Measurements from ENCODE around the gene EBPL. TPM values are rescaled to one million over a fixed set of nuclear protein-coding genes. Genes with fewer than 3 reads are reported as not detected.

EBPL gene
- total and polyA plus RNA-seq, 2 experiments from 2014 or later, result 67.7 to 68.3 TPM

GRCh38 chr13:49636705-49637104 is 54.6 kb downstream of the EBPL start:
- no peak overlapping the region for H3K9ac ChIP-seq
- no peaks in the 10 kb centered on the region for H3K79me2 ChIP-seq (ENCODE audit: insufficient read depth)
- H3F3A ChIP-seq (ENCODE audit: insufficient read depth), result peaks cover 3% of the 10 kb centered on the region; the same call in 1 of the 2 replicates
- no peak for DNase-seq
- peaks cover 10% of the 10 kb centered on the region for H3K4me1 ChIP-seq (ENCODE audit: insufficient read depth)
- no peaks in the 10 kb centered on the region for H3K36me3 ChIP-seq (ENCODE audit: low read depth)
- H3K9me3 ChIP-seq (ENCODE audit: low read depth), result no peaks in the 10 kb centered on the region
- no peaks in the 10 kb centered on the region for H3K27me3 ChIP-seq (replicated peaks; ENCODE audit: insufficient read depth)
- H2AFZ ChIP-seq, result no peak overlapping the region
- no peaks in the 10 kb centered on the region for H3K9me2 ChIP-seq (ENCODE audit: insufficient read depth)
- no peak overlapping the region for H3K4me3 ChIP-seq
- in situ Hi-C loops (cut with MboI), result no loop called here
- no peaks in the 10 kb centered on the region for H4K20me1 ChIP-seq (ENCODE audit: insufficient read depth)
- H3K27ac ChIP-seq, result no peak overlapping the region
- no peak overlapping the region for H3K4me2 ChIP-seq (ENCODE audit: unreplicated experiment)
- TF ChIP-seq EZH2 (IDR thresholded peaks at IDR 0.05; ENCODE audit: insufficient read depth, poor library complexity, severe bottlenecking) (no peak), EZH2phosphoT487 (IDR thresholded peaks at IDR 0.05; ENCODE audit: insufficient read depth, low read depth) (no peak)
- 88 to 96% methylated on average over 5 of the region's 5 CpGs for WGBS, 2 experiments (ENCODE audit: low coverage in 1 of 2, low lambda C conversion rate in 2 of 2, missing lambda C conversion rate in 2 of 2)

- in situ Hi-C loops (cut with MboI), result no loop called here
- TF ChIP-seq EZH2phosphoT487 (IDR thresholded peaks at IDR 0.05; ENCODE audit: insufficient read depth, low read depth) (no peak), EZH2 (IDR thresholded peaks at IDR 0.05; ENCODE audit: insufficient read depth, poor library complexity, severe bottlenecking) (no peak)
- Histone ChIP-seq H4K20me1 (ENCODE audit: insufficient read depth) (no peaks in the 10 kb centered on the region), H3K9me3 (ENCODE audit: low read depth) (no peaks in the 10 kb centered on the region), H3K79me2 (ENCODE audit: insufficient read depth) (no peaks in the 10 kb centered on the region), H3K9ac (no peak overlapping the region), H3K36me3 (ENCODE audit: low read depth) (no peaks in the 10 kb centered on the region), H3K4me1 (ENCODE audit: insufficient read depth) (peaks cover 5% of the 10 kb centered on the region; the same call in 1 of the 2 replicates), H3F3A (ENCODE audit: insufficient read depth) (no peaks in the 10 kb centered on the region), H2AFZ (no peak overlapping the region), H3K4me2 (ENCODE audit: unreplicated experiment) (no peak overlapping the region), H3K27me3 (replicated peaks; ENCODE audit: insufficient read depth) (no peaks in the 10 kb centered on the region), H3K4me3 (no peak overlapping the region), H3K27ac (no peak overlapping the region), H3K9me2 (ENCODE audit: insufficient read depth) (no peaks in the 10 kb centered on the region)
- no peak for DNase-seq
- 72 to 82% methylated on average over 10 of the region's 10 CpGs for WGBS, 2 experiments (ENCODE audit: low coverage in 1 of 2, low lambda C conversion rate in 2 of 2, missing lambda C conversion rate in 2 of 2)
Observed at GRCh38 chr13:49635599-49636433, 55.5 kb downstream of the EBPL start.

GRCh38 chr13:49633710-49634109 is 57.6 kb downstream of the EBPL start:
- Histone ChIP-seq H3K9me3 (ENCODE audit: low read depth) (no peaks in the 10 kb centered on the region), H3K4me1 (ENCODE audit: insufficient read depth) (peaks cover 5% of the 10 kb centered on the region; the same call in 1 of the 2 replicates), H3K9ac (no peak overlapping the region), H3K36me3 (ENCODE audit: low read depth) (no peaks in the 10 kb centered on the region), H3F3A (ENCODE audit: insufficient read depth) (no peaks in the 10 kb centered on the region), H2AFZ (no peak overlapping the region), H4K20me1 (ENCODE audit: insufficient read depth) (no peaks in the 10 kb centered on the region), H3K9me2 (ENCODE audit: insufficient read depth) (no peaks in the 10 kb centered on the region), H3K27me3 (replicated peaks; ENCODE audit: insufficient read depth) (no peaks in the 10 kb centered on the region), H3K27ac (no peak overlapping the region), H3K4me3 (no peak overlapping the region), H3K4me2 (ENCODE audit: unreplicated experiment) (no peak overlapping the region), H3K79me2 (ENCODE audit: insufficient read depth) (no peaks in the 10 kb centered on the region)
- TF ChIP-seq EZH2phosphoT487 (IDR thresholded peaks at IDR 0.05; ENCODE audit: insufficient read depth, low read depth), result no peak
- TF ChIP-seq EZH2 (IDR thresholded peaks at IDR 0.05; ENCODE audit: insufficient read depth, poor library complexity, severe bottlenecking), result no peak
- in situ Hi-C loops (cut with MboI), result no loop called here
- no peak for DNase-seq
- 77% methylated on average over 4 of the region's 4 CpGs for WGBS, 2 experiments (ENCODE audit: low coverage in 1 of 2, low lambda C conversion rate in 2 of 2, missing lambda C conversion rate in 2 of 2)

DNA sequence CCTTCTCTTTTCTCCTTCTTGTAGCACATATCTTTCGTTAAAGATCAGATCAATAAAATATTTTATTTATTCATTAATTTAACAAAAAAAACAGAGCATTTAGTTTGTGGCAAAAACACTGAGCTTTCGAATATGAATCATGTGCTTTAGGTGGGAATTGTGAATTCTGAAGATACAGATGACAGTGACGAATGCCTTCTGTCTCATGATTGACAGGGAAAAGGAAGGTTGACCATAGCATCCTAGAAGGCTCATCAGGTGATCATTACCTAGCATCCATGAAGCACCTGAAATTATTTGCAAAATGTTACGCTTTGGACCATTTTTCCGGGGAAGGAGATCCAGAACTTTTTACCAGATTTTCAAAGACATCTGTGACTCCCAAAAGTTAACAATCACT is 59.1 kb downstream of the EBPL start:
- no peak overlapping the region for H3K27ac ChIP-seq
- H2AFZ ChIP-seq, result no peak overlapping the region
- no peak for DNase-seq
- H3K4me3 ChIP-seq, result no peak overlapping the region
- H3K36me3 ChIP-seq (ENCODE audit: low read depth), result no peaks in the 10 kb centered on the region
- 67 to 69% methylated on average over 5 of the region's 5 CpGs for WGBS, 2 experiments (ENCODE audit: low coverage in 1 of 2, low lambda C conversion rate in 2 of 2, missing lambda C conversion rate in 2 of 2)
- no peaks in the 10 kb centered on the region for H3K79me2 ChIP-seq (ENCODE audit: insufficient read depth)
- no peaks in the 10 kb centered on the region for H3K4me1 ChIP-seq (ENCODE audit: insufficient read depth)
- H3F3A ChIP-seq (ENCODE audit: insufficient read depth), result no peaks in the 10 kb centered on the region
- TF ChIP-seq EZH2 (IDR thresholded peaks at IDR 0.05; ENCODE audit: insufficient read depth, poor library complexity, severe bottlenecking), result no peak
- no peak for TF ChIP-seq EZH2phosphoT487 (IDR thresholded peaks at IDR 0.05; ENCODE audit: insufficient read depth, low read depth)
- H4K20me1 ChIP-seq (ENCODE audit: insufficient read depth), result no peaks in the 10 kb centered on the region
- no peak overlapping the region for H3K4me2 ChIP-seq (ENCODE audit: unreplicated experiment)
- no peak overlapping the region for H3K9ac ChIP-seq
- in situ Hi-C loops (cut with MboI), result no loop called here
- H3K9me3 ChIP-seq (ENCODE audit: low read depth), result no peaks in the 10 kb centered on the region
- no peaks in the 10 kb centered on the region for H3K9me2 ChIP-seq (ENCODE audit: insufficient read depth)
- H3K27me3 ChIP-seq (replicated peaks; ENCODE audit: insufficient read depth), result no peaks in the 10 kb centered on the region

Data from GM23248 (cell line).